ENCODE results near the gene SMYD1. TPM values are rescaled to one million over a fixed set of nuclear protein-coding genes. Genes with fewer than 3 reads are reported as not detected.

SMYD1 gene
- total RNA-seq, 1 experiment from 2014 or later: not detected

DNA sequence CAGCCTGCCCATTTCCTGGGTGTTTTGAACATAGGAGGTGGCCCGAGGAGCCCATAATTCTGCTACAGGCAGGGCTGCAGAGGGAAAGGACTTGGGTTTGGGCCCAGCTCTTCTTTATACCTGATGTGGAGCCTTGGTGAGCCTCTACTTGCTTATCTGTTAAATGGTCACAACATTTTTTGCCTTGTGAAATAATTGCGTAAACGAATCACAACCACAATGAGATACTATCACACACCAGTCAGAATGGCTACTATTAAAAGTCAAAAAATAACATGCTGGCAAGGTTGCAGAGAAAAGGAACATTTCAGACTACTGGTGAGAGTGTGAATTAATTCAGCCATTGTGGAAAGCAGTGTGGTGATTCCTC, 64.4 kb downstream of the SMYD1 start:
- no peak overlapping the region for H3K4me3 ChIP-seq (ENCODE audit: low read depth in 2 of 2, low read length in 2 of 2)
- H3K4me1 ChIP-seq (ENCODE audit: control insufficient read depth, insufficient read depth, low read length): no peaks in the 10 kb centered on the region
- no peak for DNase-seq (ENCODE audit: low read depth, low spot score)
- in situ Hi-C loops (cut with HindIII; ENCODE audit: low pct_unique_long_range_greater_than_20kb, low sequenced_read_pairs) (no loop called here), intact Hi-C loops (cut with micrococcal nuclease; ENCODE audit: unreplicated experiment) (no loop called here)
- ATAC-seq: no peak
- no peaks in the 10 kb centered on the region for H3K9me3 ChIP-seq (ENCODE audit: control insufficient read depth, insufficient read depth, low read depth, low read length)
- POLR2A ChIA-PET: no interaction called here
- BruUV-seq (replicated peaks): no TSS peak
- peaks cover 3% of the 10 kb centered on the region for H3K27me3 ChIP-seq (ENCODE audit: control insufficient read depth, insufficient read depth, low read length)
- CTCF ChIA-PET: no interaction called here
- no peaks in the 10 kb centered on the region for H3K36me3 ChIP-seq (ENCODE audit: control insufficient read depth, insufficient read depth, low read length)
- TF ChIP-seq, protein P1, sequence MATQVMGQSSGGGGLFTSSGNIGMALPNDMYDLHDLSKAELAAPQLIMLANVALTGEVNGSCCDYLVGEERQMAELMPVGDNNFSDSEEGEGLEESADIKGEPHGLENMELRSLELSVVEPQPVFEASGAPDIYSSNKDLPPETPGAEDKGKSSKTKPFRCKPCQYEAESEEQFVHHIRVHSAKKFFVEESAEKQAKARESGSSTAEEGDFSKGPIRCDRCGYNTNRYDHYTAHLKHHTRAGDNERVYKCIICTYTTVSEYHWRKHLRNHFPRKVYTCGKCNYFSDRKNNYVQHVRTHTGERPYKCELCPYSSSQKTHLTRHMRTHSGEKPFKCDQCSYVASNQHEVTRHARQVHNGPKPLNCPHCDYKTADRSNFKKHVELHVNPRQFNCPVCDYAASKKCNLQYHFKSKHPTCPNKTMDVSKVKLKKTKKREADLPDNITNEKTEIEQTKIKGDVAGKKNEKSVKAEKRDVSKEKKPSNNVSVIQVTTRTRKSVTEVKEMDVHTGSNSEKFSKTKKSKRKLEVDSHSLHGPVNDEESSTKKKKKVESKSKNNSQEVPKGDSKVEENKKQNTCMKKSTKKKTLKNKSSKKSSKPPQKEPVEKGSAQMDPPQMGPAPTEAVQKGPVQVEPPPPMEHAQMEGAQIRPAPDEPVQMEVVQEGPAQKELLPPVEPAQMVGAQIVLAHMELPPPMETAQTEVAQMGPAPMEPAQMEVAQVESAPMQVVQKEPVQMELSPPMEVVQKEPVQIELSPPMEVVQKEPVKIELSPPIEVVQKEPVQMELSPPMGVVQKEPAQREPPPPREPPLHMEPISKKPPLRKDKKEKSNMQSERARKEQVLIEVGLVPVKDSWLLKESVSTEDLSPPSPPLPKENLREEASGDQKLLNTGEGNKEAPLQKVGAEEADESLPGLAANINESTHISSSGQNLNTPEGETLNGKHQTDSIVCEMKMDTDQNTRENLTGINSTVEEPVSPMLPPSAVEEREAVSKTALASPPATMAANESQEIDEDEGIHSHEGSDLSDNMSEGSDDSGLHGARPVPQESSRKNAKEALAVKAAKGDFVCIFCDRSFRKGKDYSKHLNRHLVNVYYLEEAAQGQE (IDR thresholded peaks at IDR 0.05; ENCODE audit: insufficient read depth in 1 of 2, low read depth in 2 of 2, low read length in 1 of 2): no peak
- TF ChIP-seq TCF7L2 (IDR thresholded peaks at IDR 0.05; ENCODE audit: low read depth, low read length) (no peak), SIN3A (IDR thresholded peaks at IDR 0.05; ENCODE audit: borderline replicate concordance, insufficient read depth, low read depth, low read length) (no peak), POLR2AphosphoS5 (IDR thresholded peaks at IDR 0.05; ENCODE audit: low read depth, low read length) (no peak)
- TF ChIP-seq, protein P2, sequence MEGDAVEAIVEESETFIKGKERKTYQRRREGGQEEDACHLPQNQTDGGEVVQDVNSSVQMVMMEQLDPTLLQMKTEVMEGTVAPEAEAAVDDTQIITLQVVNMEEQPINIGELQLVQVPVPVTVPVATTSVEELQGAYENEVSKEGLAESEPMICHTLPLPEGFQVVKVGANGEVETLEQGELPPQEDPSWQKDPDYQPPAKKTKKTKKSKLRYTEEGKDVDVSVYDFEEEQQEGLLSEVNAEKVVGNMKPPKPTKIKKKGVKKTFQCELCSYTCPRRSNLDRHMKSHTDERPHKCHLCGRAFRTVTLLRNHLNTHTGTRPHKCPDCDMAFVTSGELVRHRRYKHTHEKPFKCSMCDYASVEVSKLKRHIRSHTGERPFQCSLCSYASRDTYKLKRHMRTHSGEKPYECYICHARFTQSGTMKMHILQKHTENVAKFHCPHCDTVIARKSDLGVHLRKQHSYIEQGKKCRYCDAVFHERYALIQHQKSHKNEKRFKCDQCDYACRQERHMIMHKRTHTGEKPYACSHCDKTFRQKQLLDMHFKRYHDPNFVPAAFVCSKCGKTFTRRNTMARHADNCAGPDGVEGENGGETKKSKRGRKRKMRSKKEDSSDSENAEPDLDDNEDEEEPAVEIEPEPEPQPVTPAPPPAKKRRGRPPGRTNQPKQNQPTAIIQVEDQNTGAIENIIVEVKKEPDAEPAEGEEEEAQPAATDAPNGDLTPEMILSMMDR (IDR thresholded peaks at IDR 0.05): no peak
- no peak overlapping the region for H3K27ac ChIP-seq (ENCODE audit: low read length)

DNA sequence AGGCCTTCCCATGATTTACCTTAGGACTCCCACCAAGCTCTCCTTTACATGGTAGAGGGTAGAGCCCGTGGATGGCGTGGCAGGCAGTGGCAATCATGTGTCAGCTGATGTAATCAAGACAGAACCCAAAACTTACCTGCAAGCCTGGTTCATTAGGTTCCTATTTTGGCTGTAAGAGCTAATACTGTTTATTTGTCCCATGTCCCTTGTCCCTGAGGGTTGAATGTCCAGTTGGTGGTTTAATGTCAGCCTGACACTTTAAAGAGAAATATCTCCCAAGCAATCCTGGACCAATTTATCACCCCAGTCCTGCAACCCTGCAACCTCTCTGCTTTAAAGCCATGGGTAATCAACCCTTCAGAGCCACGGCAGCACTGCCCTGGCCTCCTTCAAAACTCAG, 66.2 kb downstream of the SMYD1 start:
- no peak for TF ChIP-seq POLR2AphosphoS5 (IDR thresholded peaks at IDR 0.05; ENCODE audit: low read depth, low read length)
- no peak for TF ChIP-seq TCF7L2 (IDR thresholded peaks at IDR 0.05; ENCODE audit: low read depth, low read length)
- TF ChIP-seq, protein P2 (IDR thresholded peaks at IDR 0.05): no peak
- no peak for TF ChIP-seq SIN3A (IDR thresholded peaks at IDR 0.05; ENCODE audit: borderline replicate concordance, insufficient read depth, low read depth, low read length)
- TF ChIP-seq, protein P1 (IDR thresholded peaks at IDR 0.05; ENCODE audit: insufficient read depth in 1 of 2, low read depth in 2 of 2, low read length in 1 of 2): no peak
- DNase-seq (ENCODE audit: low read depth, low spot score): no peak
- POLR2A ChIA-PET: no interaction called here
- in situ Hi-C loops (cut with HindIII; ENCODE audit: low pct_unique_long_range_greater_than_20kb, low sequenced_read_pairs) (no loop called here), intact Hi-C loops (cut with micrococcal nuclease; ENCODE audit: unreplicated experiment) (no loop called here)
- ATAC-seq: no peak
- CTCF ChIA-PET: no interaction called here
- Histone ChIP-seq H3K36me3 (ENCODE audit: control insufficient read depth, insufficient read depth, low read length) (no peaks in the 10 kb centered on the region), H3K27me3 (ENCODE audit: control insufficient read depth, insufficient read depth, low read length) (peaks cover 8% of the 10 kb centered on the region), H3K4me1 (ENCODE audit: control insufficient read depth, insufficient read depth, low read length) (no peaks in the 10 kb centered on the region), H3K9me3 (ENCODE audit: control insufficient read depth, insufficient read depth, low read depth, low read length) (no peaks in the 10 kb centered on the region), H3K27ac (ENCODE audit: low read length) (no peak overlapping the region), H3K4me3 (ENCODE audit: low read depth in 2 of 2, low read length in 2 of 2) (no peak overlapping the region)
- no TSS peak for BruUV-seq (replicated peaks)

Measured in Panc1 (cell line).